Measurements from ENCODE around the gene RERE. TPM values are rescaled to one million over a fixed set of nuclear protein-coding genes. Genes with fewer than 3 reads are reported as not detected.

The RERE gene
- total RNA-seq, 4 donors from 2014 or later: 118 to 244 (median 131) TPM

GRCh38 chr1:8326265-8326664 is 491.2 kb downstream of the RERE start:
- no peak for TF ChIP-seq CTCF (IDR thresholded peaks at IDR 0.05)
- TF ChIP-seq POLR2A (IDR thresholded peaks at IDR 0.05): no peak
- Histone ChIP-seq H3K36me3 (no peaks in the 10 kb centered on the region), H3K4me3 (replicated peaks in 1 of 3) (no peak overlapping the region), H3K9me3 (no peaks in the 10 kb centered on the region), H3K27me3 (no peaks in the 10 kb centered on the region), H3K27ac (no peak overlapping the region), H3K4me1 (no peaks in the 10 kb centered on the region)
- intact Hi-C loops (cut with DNase I): no loop called here
- DNase-seq: no peak
- WGBS, 2 donors: 93 to 96% methylated on average over 13 of the region's 13 CpGs

GRCh38 chr1:8325771-8326170 is 491.7 kb downstream of the RERE start:
- Histone ChIP-seq H3K9me3 (no peaks in the 10 kb centered on the region), H3K36me3 (no peaks in the 10 kb centered on the region), H3K4me1 (no peaks in the 10 kb centered on the region), H3K27me3 (no peaks in the 10 kb centered on the region), H3K4me3 (replicated peaks in 1 of 3) (no peak overlapping the region), H3K27ac (no peak overlapping the region)
- intact Hi-C loops (cut with DNase I): no loop called here
- WGBS, 2 donors: 92 to 96% methylated on average over 10 to 21 of the region's 21 CpGs
- TF ChIP-seq CTCF (IDR thresholded peaks at IDR 0.05) (no peak), POLR2A (IDR thresholded peaks at IDR 0.05) (no peak)
- no peak for DNase-seq

- no peak for DNase-seq
- H3K4me3 ChIP-seq (replicated peaks in 1 of 3): no peak overlapping the region
- WGBS, 2 donors: 82 to 83% methylated on average over 29 to 31 of the region's 32 CpGs
- intact Hi-C loops (cut with DNase I): no loop called here
- no peak for TF ChIP-seq POLR2A (IDR thresholded peaks at IDR 0.05)
- TF ChIP-seq CTCF (IDR thresholded peaks at IDR 0.05): no peak
- H3K36me3 ChIP-seq: no peaks in the 10 kb centered on the region
- H3K27me3 ChIP-seq: no peaks in the 10 kb centered on the region
- no peaks in the 10 kb centered on the region for H3K9me3 ChIP-seq
- no peaks in the 10 kb centered on the region for H3K4me1 ChIP-seq
- H3K27ac ChIP-seq: no peak overlapping the region
Observed at GRCh38 chr1:8324176-8324810, 493.1 kb downstream of the RERE start.

GRCh38 chr1:8323706-8324105 is 493.7 kb downstream of the RERE start:
- Histone ChIP-seq H3K27me3 (no peaks in the 10 kb centered on the region), H3K4me1 (no peaks in the 10 kb centered on the region), H3K9me3 (no peaks in the 10 kb centered on the region), H3K36me3 (no peaks in the 10 kb centered on the region), H3K4me3 (replicated peaks in 1 of 3) (no peak overlapping the region), H3K27ac (no peak overlapping the region)
- intact Hi-C loops (cut with DNase I): no loop called here
- WGBS, 2 donors: 64 to 73% methylated on average over 5 to 11 of the region's 11 CpGs
- no peak for TF ChIP-seq CTCF (IDR thresholded peaks at IDR 0.05)
- TF ChIP-seq POLR2A (IDR thresholded peaks at IDR 0.05): no peak
- DNase-seq: no peak

DNA sequence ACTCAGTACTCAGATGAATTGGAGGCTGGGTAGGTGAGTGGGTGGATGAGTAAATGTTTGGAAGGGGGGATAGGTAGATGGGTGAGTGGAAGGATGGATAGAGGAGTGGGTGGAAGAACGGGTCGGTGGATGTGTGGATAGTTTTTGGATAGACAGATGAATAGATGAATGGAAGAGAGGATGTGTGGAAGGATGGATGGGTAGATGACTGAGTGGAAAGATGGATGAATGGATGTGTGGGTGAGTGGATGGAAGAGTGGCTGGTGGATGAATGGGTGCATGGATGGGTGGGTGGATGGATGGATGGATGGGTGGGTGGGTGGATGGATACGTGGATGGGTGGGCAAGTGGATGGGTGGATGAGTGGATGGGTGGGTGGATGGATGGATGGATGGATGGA is 495.8 kb downstream of the RERE start:
- no peak for DNase-seq
- H3K4me3 ChIP-seq (replicated peaks in 1 of 3): no peak overlapping the region
- intact Hi-C loops (cut with DNase I): no loop called here
- H3K4me1 ChIP-seq: peaks cover 5 to 10% of the 10 kb centered on the region in 2 donors
- 93 to 94% methylated on average over 3 of the region's 3 CpGs for WGBS, 2 donors
- no peaks in the 10 kb centered on the region for H3K36me3 ChIP-seq
- no peaks in the 10 kb centered on the region for H3K9me3 ChIP-seq
- H3K27ac ChIP-seq: no peak overlapping the region
- no peaks in the 10 kb centered on the region for H3K27me3 ChIP-seq
- no peak for TF ChIP-seq CTCF (IDR thresholded peaks at IDR 0.05)
- no peak for TF ChIP-seq POLR2A (IDR thresholded peaks at IDR 0.05)

Measured in thyroid gland (tissue), 4 donors.